Measurements from ENCODE around the gene FAM111B.
"Not testable (repeated sequence)": the region's sequence is repeated elsewhere in the genome, so short reads cannot be mapped to it uniquely, and the experiment has no call there.

FAM111B gene

GRCh38 chr11:59102259-59102765 is 4.7 kb upstream of the FAM111B start:
- DNase-seq (ENCODE audit: low spot score) = no peak

GRCh38 chr11:59107721-59108120 is 684 bp downstream of the FAM111B start:
- DNase-seq (ENCODE audit: low spot score) = not testable (repeated sequence)

- DNase-seq (ENCODE audit: low spot score) = no peak
These were observed 5.5 kb downstream of the FAM111B start for GRCh38 chr11:59112494-59112893.

- no peak for DNase-seq (ENCODE audit: low spot score)
These were observed 7.3 kb downstream of the FAM111B start for GRCh38 chr11:59114344-59114743.

GRCh38 chr11:59115553-59115952 is 8.5 kb downstream of the FAM111B start:
- DNase-seq (ENCODE audit: low spot score) = no peak

GRCh38 chr11:59117774-59118173 is 10.7 kb downstream of the FAM111B start:
- no peak for DNase-seq (ENCODE audit: low spot score)

GRCh38 chr11:59119826-59120225 is 12.8 kb downstream of the FAM111B start:
- DNase-seq (ENCODE audit: low spot score) = no peak

- DNase-seq (ENCODE audit: low spot score) = peak; percentile 78
These were observed 28.8 kb downstream of the FAM111B start for GRCh38 chr11:59135648-59136461.

GRCh38 chr11:59136551-59136950 is 29.5 kb downstream of the FAM111B start:
- not testable (repeated sequence) for DNase-seq (ENCODE audit: low spot score)

GRCh38 chr11:59137190-59137589 is 30.2 kb downstream of the FAM111B start:
- DNase-seq (ENCODE audit: low spot score) = no peak

- DNase-seq (ENCODE audit: low spot score) = no peak
These were observed 31.6 kb downstream of the FAM111B start for GRCh38 chr11:59138643-59139042.

GRCh38 chr11:59141191-59141590 is 34.2 kb downstream of the FAM111B start:
- DNase-seq (ENCODE audit: low spot score) = no peak

- DNase-seq (ENCODE audit: low spot score) = no peak
These were observed 34.8 kb downstream of the FAM111B start for GRCh38 chr11:59141673-59142460.

GRCh38 chr11:59142530-59143507 is 35.8 kb downstream of the FAM111B start, which contains the start of gene FAM111A:
TSS of gene FAM111A (plus strand) at chr11:59142856. CDS start at chr11:59148873, 6,017 bp downstream.
- peak; percentile 78 for DNase-seq (ENCODE audit: low spot score)

GRCh38 chr11:59144096-59144495 is 37.1 kb downstream of the FAM111B start:
- DNase-seq (ENCODE audit: low spot score) = no peak

- peak; percentile 48 for DNase-seq (ENCODE audit: low spot score)
These were observed 37.7 kb downstream of the FAM111B start for GRCh38 chr11:59144579-59145345.

GRCh38 chr11:59145534-59145933 is 38.5 kb downstream of the FAM111B start:
- no peak for DNase-seq (ENCODE audit: low spot score)

- DNase-seq (ENCODE audit: low spot score) = no peak
These were observed 44.7 kb downstream of the FAM111B start for GRCh38 chr11:59151761-59152160.

GRCh38 chr11:59152312-59152951 is 45.4 kb downstream of the FAM111B start:
- DNase-seq (ENCODE audit: low spot score) = no peak

GRCh38 chr11:59154610-59155009 is 47.6 kb downstream of the FAM111B start:
- no peak for DNase-seq (ENCODE audit: low spot score)
